Measurements from ENCODE around the gene HPCAL4. TPM values are rescaled to one million over a fixed set of nuclear protein-coding genes. Genes with fewer than 3 reads are reported as not detected.
A peak's percentile ranks its signal among the peaks of the same experiment; 100 is the strongest.

HPCAL4 gene
- total RNA-seq, 1 donor from 2014 or later, result 0.53 TPM

GRCh38 chr1:39701049-39701439 lies 9.8 kb upstream of the HPCAL4 start:
- Mint-ChIP-seq H3K36me3 (no peaks in the 10 kb centered on the region), H3K27ac (no peak overlapping the region), H3K4me3 (peak overlapping the region; percentile 10), H3K9me3 (no peaks in the 10 kb centered on the region), H3K4me1 (ENCODE audit: unreplicated experiment) (peaks cover 14% of the 10 kb centered on the region), H3K27me3 (peaks cover 69% of the 10 kb centered on the region)
- TF ChIP-seq, protein P1, sequence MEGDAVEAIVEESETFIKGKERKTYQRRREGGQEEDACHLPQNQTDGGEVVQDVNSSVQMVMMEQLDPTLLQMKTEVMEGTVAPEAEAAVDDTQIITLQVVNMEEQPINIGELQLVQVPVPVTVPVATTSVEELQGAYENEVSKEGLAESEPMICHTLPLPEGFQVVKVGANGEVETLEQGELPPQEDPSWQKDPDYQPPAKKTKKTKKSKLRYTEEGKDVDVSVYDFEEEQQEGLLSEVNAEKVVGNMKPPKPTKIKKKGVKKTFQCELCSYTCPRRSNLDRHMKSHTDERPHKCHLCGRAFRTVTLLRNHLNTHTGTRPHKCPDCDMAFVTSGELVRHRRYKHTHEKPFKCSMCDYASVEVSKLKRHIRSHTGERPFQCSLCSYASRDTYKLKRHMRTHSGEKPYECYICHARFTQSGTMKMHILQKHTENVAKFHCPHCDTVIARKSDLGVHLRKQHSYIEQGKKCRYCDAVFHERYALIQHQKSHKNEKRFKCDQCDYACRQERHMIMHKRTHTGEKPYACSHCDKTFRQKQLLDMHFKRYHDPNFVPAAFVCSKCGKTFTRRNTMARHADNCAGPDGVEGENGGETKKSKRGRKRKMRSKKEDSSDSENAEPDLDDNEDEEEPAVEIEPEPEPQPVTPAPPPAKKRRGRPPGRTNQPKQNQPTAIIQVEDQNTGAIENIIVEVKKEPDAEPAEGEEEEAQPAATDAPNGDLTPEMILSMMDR (conservative IDR thresholded peaks at IDR 0.05), result no peak
- peak; percentile 37 for DNase-seq (ENCODE audit: extremely low spot score, unreplicated experiment)

GRCh38 chr1:39700348-39700747 lies 9.1 kb upstream of the HPCAL4 start:
- peaks cover 14% of the 10 kb centered on the region for H3K4me1 Mint-ChIP-seq (ENCODE audit: unreplicated experiment)
- no peak overlapping the region for H3K4me3 Mint-ChIP-seq
- no peaks in the 10 kb centered on the region for H3K9me3 Mint-ChIP-seq
- TF ChIP-seq, protein P1 (conservative IDR thresholded peaks at IDR 0.05), result no peak
- H3K27ac Mint-ChIP-seq, result no peak overlapping the region
- DNase-seq (ENCODE audit: extremely low spot score, unreplicated experiment), result no peak
- peaks cover 70% of the 10 kb centered on the region for H3K27me3 Mint-ChIP-seq
- no peaks in the 10 kb centered on the region for H3K36me3 Mint-ChIP-seq

DNA sequence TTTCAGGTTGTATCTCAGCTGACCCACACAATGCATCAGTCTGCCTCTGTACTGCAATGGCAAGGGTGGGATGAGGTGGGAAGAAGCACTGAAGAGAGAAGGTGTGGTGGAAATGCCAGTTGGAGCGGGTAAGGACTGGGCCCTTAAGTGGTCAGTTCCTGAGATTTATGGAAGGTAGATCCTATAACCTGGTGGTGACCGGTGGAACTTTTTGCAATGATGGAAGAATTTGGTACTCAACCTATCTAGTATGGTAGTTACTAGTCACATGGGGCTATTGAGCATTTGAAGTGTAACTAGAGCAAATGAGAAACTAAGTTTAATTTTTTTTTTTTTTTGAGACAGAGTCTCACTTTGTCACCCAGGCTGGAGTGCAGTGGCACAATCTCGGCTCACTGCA lies 8.2 kb upstream of the HPCAL4 start:
- Mint-ChIP-seq H3K36me3 (no peaks in the 10 kb centered on the region), H3K27ac (no peak overlapping the region), H3K9me3 (no peaks in the 10 kb centered on the region), H3K4me3 (no peak overlapping the region), H3K27me3 (peaks cover 75% of the 10 kb centered on the region), H3K4me1 (ENCODE audit: unreplicated experiment) (peaks cover 14% of the 10 kb centered on the region)
- no peak for DNase-seq (ENCODE audit: extremely low spot score, unreplicated experiment)
- TF ChIP-seq, protein P1 (conservative IDR thresholded peaks at IDR 0.05), result peak; percentile 60

- DNase-seq (ENCODE audit: extremely low spot score, unreplicated experiment), result no peak
- H3K27me3 Mint-ChIP-seq, result peaks cover 79% of the 10 kb centered on the region
- H3K27ac Mint-ChIP-seq, result no peak overlapping the region
- peaks cover 14% of the 10 kb centered on the region for H3K4me1 Mint-ChIP-seq (ENCODE audit: unreplicated experiment)
- TF ChIP-seq, protein P1 (conservative IDR thresholded peaks at IDR 0.05), result no peak
- H3K36me3 Mint-ChIP-seq, result no peaks in the 10 kb centered on the region
- no peak overlapping the region for H3K4me3 Mint-ChIP-seq
- H3K9me3 Mint-ChIP-seq, result no peaks in the 10 kb centered on the region
These were observed 7.3 kb upstream of the HPCAL4 start for GRCh38 chr1:39698568-39698967.

GRCh38 chr1:39696448-39696847 lies 5.2 kb upstream of the HPCAL4 start:
- H3K4me3 Mint-ChIP-seq, result no peak overlapping the region
- H3K9me3 Mint-ChIP-seq, result no peaks in the 10 kb centered on the region
- no peak for DNase-seq (ENCODE audit: extremely low spot score, unreplicated experiment)
- peaks cover 83% of the 10 kb centered on the region for H3K27me3 Mint-ChIP-seq
- peaks cover 8% of the 10 kb centered on the region for H3K4me1 Mint-ChIP-seq (ENCODE audit: unreplicated experiment)
- TF ChIP-seq, protein P1 (conservative IDR thresholded peaks at IDR 0.05), result no peak
- no peaks in the 10 kb centered on the region for H3K36me3 Mint-ChIP-seq
- no peak overlapping the region for H3K27ac Mint-ChIP-seq

GRCh38 chr1:39695016-39695415 lies 3.8 kb upstream of the HPCAL4 start:
- Mint-ChIP-seq H3K36me3 (no peaks in the 10 kb centered on the region), H3K9me3 (no peaks in the 10 kb centered on the region), H3K4me1 (ENCODE audit: unreplicated experiment) (peaks cover 3% of the 10 kb centered on the region), H3K27ac (no peak overlapping the region), H3K4me3 (no peak overlapping the region), H3K27me3 (peaks cover 85% of the 10 kb centered on the region)
- TF ChIP-seq, protein P1 (conservative IDR thresholded peaks at IDR 0.05), result no peak
- no peak for DNase-seq (ENCODE audit: extremely low spot score, unreplicated experiment)
